Amniotic epithelial cell (primary cell): ENCODE data around the gene CELA3B.
"Not testable (repeated sequence)": the region's sequence is repeated elsewhere in the genome, so short reads cannot be mapped to it uniquely, and the experiment has no call there.

Source experiments
- DNase-seq: peaks from one replicate; pipeline ENCODE4 v3.0.0-alpha.2; 2010; ENCODE audit warnings: low read depth

CELA3B gene

DNA sequence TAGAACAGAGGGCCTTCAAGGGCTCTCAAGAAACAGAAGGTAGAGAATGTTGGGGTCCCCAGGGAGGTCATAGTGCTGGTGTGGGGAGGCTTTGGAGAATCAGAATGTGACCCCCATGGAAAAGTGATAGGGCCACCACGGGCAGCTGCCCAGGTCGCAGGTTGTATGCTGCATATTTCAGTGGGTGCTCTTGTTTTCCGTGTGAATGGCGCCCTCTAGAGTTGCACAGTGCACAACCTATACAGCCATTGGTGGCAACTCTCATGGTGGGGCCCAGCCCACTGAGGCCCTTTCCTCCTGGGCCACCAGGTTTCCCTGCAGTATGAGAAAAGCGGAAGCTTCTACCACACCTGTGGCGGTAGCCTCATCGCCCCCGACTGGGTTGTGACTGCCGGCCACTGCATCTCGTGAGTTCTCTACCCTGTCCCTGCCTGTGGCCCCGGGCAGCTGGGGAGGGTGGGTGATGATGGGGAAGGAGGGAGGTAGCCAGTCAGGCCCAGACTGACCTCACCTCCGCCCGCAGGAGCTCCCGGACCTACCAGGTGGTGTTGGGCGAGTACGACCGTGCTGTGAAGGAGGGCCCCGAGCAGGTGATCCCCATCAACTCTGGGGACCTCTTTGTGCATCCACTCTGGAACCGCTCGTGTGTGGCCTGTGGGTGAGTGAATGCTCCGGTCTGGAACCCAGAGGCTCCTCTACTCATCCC lies 3.8 kb downstream of the CELA3B start:
- peak; percentile 15 for DNase-seq

DNA sequence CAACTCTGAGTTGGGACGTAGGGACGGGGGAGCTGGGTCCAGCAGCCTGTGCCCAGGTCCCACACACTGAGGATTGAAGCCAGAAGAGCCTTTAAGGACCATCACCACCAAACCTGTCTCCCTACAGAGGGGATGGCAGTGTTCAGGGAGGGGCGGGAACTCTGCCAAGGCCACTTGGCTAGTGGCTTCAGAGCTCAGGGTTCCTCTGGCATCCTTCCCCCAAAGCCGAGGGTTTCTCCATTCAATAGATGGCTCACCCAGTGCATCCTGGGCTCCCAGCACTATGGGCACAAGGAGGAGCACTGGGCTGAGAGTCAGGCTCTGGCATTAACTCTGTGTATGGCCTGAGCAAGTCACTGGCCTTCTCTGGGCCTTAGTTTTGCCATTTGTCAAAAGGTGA lies 4.4 kb downstream of the CELA3B start:
- DNase-seq, result not testable (repeated sequence)

DNA sequence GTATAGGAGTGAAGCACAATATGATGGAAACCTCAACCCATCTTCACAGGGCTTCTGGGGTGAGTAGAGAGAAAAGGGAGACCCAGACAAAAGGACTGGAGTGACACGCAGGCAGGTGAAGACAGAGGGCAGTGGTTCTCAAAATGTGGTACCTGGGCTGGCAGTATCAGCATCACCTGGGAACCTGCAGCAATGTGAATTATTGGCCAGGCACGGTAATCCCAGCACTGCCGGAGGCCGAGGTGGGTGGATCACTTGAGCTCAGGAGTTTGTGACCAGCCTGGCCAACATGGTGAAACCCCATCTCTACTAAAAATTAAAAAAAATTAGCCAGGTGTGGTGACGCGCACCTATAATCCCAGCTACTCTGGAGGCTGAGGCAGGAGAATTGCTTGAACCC lies 5.3 kb downstream of the CELA3B start:
- not testable (repeated sequence) for DNase-seq

DNA sequence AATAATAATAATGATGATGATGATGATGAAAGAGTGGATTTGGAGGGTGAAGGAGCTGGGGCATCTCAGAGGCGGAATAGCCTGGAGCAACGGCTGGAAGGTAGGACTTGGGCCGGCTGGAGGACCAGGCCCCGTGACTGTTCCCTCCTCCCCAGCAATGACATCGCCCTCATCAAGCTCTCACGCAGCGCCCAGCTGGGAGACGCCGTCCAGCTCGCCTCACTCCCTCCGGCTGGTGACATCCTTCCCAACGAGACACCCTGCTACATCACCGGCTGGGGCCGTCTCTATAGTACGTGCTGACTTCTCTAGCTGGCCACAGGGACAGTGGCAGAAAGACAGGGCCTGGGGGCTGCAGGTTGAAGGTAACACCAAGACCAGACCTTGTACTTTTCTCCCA lies 6.7 kb downstream of the CELA3B start:
- DNase-seq, result not testable (repeated sequence)

DNA sequence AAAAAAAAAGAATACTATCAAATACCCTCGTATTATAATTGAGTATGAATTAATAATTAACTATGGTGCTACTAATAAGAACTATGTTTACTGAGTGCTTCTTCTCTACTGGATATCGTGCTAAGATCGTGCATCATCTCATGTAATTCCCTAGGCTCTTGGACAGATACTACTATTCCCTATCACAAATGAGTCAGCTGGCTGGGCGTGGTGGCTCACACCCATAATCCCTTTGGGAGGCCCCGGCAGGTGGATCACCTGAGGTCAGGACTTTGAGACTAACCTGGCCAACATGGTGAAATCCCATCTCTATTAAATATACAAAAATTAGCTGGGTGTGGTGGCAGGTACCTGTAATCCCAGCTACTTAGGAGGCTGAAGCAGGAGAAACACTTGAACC lies 9.1 kb downstream of the CELA3B start:
- not testable (repeated sequence) for DNase-seq

DNA sequence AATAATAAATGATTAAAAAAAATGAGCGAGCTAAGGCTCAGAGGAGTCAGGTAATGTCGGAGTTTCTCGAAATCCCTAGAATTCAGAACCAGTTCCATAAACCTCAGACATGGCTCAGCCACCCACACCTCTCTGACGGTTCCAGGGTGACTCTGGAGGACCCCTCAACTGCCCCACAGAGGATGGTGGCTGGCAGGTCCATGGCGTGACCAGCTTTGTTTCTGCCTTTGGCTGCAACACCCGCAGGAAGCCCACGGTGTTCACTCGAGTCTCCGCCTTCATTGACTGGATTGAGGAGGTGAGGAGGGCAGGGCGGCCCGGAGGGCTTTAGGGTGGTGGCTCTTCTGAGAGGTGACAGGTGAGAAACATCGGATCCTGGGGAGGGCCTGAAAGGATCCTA lies 9.6 kb downstream of the CELA3B start:
- DNase-seq, result not testable (repeated sequence)

DNA sequence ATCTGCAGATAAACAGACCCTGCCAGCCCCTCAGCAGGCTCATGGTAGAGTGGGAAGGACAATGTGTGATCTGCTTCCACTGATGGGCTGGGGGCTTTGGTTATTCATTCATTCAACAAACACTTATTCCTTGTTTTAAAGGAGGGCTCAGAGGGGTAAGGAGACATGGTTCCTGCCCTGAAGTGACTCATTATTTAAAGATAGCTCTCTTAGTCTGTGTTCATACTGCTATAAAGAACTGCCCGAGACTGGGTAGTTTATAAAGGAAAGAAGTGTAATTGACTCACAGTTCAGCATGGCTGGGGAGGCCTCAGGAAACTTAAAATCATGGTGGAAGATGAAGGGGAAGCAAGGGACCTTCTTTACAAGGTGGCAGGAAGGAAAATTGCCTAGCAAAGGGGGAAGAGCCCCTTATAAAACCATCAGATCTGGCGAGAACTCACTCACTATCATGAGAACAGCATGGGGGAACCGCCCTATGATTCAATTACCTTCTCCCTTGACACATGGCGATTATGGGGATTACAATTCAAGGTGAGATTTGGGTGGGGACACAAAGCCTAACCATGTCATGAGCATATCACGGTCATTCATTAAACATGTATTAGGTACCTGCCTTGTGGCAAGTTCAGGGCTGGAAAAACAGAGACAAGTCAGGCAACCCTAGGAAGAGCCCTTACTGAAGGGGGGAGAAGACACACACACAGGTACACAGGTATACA lies 13.0 kb downstream of the CELA3B start:
- DNase-seq, result not testable (repeated sequence)

DNA sequence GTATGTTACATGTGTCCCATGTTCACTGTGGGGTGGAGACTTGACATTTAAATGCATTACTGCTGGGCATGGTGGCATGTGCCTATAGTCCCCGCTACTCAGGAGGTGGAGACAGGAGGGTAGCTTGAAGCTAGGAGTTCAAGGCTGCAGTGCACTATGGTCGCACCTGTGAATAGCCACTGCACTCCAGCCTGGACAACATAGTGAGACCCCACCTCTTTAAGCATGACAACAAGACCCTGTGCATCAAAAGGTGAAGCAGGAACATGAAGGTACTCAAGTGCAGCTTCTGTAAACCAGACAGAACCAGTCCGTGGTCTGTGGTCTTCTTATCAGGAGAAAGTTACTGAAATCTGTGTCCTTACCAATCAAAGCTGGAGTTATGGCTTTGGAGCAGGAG lies 15.4 kb downstream of the CELA3B start:
- DNase-seq, result not testable (repeated sequence)

DNA sequence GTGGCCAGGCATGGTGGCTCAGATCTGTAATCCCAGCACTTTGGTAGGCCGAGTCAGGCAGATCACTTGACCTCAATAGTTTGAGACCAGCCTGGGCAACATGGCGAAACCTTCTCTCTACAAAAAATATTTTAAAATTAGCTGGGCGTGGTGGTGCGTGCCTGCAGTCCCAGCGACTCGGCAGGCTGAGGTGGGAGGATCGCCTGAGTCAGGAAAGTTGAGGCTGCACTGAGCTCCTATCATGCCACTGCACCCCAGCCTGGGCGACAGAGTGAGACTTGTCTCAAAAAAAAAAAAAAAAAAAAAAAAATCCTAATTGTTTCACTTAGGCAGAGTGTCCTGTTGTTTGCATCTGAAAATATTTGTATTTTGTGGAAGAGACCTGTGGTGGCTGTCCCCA lies 17.9 kb downstream of the CELA3B start:
- not testable (repeated sequence) for DNase-seq

DNA sequence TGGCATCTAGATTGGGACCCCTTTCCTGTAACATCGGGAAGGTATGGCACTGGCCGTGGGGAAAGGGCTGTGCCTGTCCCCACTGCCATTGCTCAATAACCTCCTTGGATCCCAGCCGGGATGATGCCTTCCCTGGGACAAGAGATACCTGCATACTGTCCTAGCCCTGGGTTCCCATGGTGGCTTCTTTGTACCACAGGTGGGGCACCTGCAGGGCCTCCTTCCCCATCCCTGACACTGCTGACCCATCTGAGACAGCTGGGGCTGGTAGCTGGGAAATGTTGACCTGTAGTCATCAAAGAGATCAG lies 19.8 kb downstream of the CELA3B start:
- DNase-seq, result not testable (repeated sequence)

DNA sequence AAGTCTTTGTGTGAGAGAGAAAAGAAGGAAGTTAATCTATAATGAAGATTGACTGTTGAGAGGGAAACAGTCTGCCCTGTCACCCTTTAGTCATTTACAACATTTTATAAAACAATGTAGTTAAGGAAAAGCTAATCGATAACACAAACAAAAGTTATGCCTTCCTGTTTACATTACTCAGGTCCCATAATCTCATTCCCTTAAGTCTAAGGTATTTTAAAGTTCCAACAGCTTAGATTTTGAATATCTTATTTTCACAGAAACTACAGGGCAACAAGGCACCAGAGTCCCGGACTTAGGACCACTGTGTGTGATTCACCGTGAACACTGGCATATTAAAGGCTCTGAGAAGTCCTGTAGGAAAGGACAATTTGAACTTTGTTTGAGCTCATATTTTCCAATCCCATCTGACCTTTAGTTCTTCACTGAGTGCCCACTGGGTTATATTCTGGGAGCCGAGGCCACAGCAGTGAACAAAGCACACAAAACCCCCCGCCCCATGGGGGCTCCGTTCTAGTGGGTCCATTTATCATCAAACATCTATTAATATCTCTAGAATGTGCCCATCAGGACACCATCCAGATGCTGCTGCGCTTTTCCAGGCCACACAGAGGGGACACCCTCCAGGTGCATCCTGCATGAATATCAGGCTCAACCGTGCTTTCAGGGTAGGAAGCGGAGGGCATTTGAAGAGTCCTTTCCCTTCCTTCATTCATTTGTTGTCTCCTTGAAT lies 21.2 kb downstream of the CELA3B start:
- DNase-seq, result not testable (repeated sequence)

DNA sequence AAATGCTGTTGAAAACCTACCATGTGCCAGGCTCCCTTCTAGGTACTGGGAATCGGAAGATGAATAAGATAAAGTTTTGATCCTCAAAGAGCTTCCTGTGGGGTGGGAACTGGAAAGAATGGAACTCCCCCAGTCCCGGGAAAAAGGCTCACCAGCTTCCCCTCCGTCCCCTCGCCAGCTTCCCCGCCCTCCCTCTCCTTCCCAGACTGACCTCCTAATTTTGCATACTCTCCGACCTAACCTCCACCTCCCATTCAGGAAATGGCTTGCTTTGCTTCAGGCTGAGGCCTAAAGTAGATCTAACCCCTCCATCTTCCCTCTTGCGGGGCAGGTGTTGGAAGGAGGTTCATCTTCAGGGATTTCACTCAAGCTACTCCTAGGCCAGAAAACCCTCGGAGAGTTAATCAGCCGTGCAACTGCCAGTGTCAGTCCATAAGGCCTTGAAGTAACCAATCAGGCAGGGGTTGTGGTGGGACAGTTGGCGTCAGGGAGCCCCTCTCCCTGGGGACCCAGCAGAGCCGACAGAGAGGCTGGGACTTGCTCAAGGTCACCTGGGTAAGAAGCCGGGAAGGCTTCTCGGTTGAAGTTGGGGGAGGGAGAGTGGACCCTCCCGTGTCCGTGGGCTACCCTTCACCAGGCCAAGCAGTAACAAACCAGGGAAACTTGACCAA lies 21.9 kb downstream of the CELA3B start:
- DNase-seq, result not testable (repeated sequence)

DNA sequence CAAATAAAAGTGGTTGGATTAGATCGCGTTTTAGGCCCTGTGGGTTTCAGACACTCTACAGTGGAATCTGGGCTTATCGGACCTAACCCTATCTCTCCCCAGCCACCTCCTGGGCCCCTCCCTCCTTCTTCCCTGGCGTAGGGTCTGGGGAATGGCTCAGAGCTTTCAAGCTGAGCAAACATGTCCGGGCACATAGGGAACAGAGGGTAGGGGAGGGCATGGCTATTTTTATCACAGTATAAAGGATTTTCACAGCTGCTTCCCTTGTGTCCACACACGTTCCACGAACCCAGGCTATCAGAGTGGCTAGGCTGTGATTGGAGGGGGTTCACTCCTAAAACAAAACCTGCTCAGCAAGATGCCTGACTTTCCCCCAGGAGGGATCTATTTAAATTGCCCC lies 22.8 kb downstream of the CELA3B start:
- DNase-seq, result not testable (repeated sequence)

DNA sequence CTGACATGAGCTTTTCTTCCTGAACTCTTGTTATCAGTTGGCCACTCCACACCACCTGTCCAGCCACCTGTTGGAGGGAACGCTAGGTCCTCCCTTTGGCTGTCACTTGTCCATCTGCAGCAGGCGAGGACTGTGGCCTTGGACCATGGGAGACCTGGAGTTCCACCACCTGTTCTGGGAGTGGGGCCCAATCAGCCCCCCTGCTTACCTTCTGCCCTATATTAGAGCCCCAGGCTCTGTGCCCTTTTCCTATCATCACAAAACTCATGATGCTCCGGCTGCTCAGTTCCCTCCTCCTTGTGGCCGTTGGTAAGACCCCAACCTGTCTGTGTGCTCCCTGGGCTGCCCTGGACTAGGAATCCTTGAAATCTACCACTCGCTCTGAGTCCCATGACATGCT lies 24.6 kb downstream of the CELA3B start, which contains the start of gene CELA3A:
Gene CELA3A (plus strand): TSS at position 249 of the 400 bp plus-strand sequence. CDS start 18 bp downstream, at position 267.
- DNase-seq, result no peak

DNA sequence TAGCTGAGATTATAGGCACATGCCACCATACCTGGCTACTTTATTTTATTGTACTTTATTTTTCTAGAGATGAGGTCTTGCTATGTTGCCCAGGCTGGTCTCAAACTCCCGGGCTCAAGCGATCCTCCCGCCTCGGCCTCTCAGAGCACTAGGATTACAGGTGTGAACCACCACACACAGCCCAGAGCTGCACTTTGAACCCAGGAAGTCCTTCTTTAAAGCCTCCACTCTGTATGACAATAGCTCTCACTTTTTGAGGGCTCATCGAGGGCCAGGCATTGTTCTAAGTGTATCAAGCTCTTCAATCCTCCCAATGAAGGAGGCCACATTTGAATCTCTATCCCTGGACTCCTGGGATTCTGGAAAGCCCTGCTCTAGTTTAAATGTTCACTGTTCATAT lies 25.6 kb downstream of the CELA3B start:
- not testable (repeated sequence) for DNase-seq

DNA sequence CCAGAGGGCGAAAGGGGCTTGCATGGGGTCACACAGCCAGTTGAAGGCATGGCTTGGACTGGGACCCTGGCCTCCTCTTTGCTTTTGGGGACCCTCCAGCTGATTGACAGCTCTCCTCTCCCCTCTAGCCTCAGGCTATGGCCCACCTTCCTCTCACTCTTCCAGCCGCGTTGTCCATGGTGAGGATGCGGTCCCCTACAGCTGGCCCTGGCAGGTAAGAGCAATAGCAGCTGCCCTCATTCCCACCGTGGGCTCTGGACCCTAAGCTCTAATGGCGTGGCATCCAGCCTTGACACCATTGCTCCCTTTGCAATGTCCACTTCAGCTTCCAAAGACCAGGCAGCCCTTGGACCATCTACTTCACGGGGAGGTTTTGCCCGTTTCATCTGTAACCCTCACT lies 26.1 kb downstream of the CELA3B start:
- DNase-seq, result not testable (repeated sequence)

DNA sequence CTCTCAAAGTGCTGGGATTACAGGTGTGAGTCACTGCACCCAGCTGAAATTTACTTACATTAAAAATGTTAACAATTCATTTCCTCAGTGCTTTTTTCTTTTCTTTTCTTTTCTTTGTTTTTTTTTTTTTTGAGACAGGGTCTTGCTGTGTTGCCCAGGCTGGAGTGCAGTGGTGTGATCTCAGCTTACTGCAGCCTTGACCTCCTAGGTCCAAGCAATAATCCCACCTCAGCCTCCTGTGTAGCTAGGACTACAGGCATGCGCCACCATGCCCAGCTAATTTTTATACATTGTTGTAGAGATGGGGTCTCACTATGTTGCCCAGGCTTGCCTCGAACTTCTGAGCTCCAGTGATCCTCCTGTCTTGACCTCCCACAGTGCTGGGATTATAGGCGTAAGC lies 27.1 kb downstream of the CELA3B start:
- DNase-seq, result not testable (repeated sequence)

DNA sequence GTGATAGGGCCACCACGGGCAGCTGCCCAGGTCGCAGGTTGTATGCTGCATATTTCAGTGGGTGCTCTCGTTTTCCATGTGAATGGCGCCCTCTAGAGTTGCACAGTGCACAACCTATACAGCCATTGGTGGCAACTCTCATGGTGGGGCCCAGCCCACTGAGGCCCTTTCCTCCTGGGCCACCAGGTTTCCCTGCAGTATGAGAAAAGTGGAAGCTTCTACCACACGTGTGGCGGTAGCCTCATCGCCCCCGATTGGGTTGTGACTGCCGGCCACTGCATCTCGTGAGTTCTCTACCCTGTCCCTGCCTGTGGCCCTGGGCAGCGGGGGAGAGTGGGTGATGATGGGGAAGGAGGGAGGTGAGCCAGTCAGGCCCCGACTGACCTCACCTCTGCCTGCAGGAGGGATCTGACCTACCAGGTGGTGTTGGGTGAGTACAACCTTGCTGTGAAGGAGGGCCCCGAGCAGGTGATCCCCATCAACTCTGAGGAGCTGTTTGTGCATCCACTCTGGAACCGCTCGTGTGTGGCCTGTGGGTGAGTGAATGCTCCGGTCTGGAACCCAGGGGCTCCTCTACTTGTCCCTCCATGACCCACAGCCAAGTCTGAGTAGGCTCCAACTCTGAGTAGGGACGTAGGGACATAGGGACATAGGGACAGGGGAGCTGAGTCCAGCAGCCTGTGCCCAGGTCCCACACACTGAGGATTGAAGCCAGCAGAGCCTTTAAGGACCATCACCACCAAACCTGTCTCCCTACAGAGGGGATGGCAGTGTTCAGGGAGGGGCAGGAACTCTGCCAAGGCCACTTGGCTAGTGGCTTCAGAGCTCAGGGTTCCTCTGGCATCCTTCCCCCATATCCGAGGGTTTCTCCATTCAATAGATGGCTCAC lies 28.7 kb downstream of the CELA3B start:
- peak; percentile 20 for DNase-seq

DNA sequence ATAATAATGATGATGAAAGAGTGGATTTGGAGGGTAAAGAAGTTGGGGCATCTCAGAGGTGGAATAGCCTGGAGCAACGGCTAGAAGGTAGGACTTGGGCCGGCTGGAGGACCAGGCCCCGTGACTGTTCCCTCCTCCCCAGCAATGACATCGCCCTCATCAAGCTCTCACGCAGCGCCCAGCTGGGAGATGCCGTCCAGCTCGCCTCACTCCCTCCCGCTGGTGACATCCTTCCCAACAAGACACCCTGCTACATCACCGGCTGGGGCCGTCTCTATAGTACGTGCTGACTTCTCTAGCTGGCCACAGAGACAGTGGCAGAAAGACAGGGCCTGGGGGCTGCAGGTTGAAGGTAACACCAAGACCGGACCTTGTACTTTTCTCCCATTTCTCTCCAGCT lies 29.9 kb downstream of the CELA3B start:
- DNase-seq, result not testable (repeated sequence)

DNA sequence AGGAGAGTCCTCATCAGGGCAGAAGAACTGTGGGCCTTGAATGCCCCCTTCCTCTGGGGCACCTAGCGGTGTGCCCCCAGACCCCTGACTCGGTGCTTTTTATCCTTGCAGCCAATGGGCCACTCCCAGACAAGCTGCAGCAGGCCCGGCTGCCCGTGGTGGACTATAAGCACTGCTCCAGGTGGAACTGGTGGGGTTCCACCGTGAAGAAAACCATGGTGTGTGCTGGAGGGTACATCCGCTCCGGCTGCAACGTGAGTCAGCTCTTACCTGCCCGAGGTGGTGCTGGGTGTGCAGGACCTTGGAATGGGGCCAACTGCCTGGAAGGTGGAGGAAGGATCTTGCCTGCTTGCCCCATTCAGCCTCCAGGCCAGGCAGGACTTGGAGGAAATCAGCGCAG lies 30.4 kb downstream of the CELA3B start:
- not testable (repeated sequence) for DNase-seq

DNA sequence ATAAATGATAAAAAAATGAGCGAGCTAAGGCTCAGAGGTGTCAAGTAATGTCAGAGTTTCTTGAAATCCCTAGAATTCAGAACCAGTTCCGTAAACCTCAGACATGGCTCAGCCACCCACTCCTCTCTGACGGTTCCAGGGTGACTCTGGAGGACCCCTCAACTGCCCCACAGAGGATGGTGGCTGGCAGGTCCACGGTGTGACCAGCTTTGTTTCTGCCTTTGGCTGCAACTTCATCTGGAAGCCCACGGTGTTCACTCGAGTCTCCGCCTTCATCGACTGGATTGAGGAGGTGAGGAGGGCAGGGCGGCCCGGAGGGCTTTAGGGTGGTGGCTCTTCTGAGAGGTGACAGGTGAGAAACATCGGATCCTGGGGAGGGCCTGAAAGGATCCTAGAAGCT lies 32.7 kb downstream of the CELA3B start:
- DNase-seq, result not testable (repeated sequence)
